K562 (cell line): ENCODE results near the gene CRIP3. TPM values are rescaled to one million over a fixed set of nuclear protein-coding genes. Genes with fewer than 3 reads are reported as not detected.

Source experiments
- CBX8 ChIP-seq: fragments of 200-600 bp; sonication (generic); IDR thresholded peaks from 2 replicates; pipeline ENCODE4 v1.6.1; 2012; ENCODE audit warnings: borderline replicate concordance, mixed run types, low read depth, mild to moderate bottlenecking, moderate library complexity, mixed read lengths, low read length, control low read depth, inconsistent platforms; ENCODE audit not compliant: poor library complexity, severe bottlenecking; ENCODE audit errors: extremely low read depth
- ETV5 ChIP-seq: sonication (generic); formaldehyde crosslinking; IDR thresholded peaks from 2 replicates; pipeline ENCODE4 v1.4.0; 2020; ENCODE audit warnings: low read depth, mild to moderate bottlenecking, missing genetic modification reagents
- LCOR ChIP-seq: sonication (generic); formaldehyde crosslinking; IDR thresholded peaks from 2 replicates; pipeline ENCODE4 v1.8.0; 2022; ENCODE audit warnings: mild to moderate bottlenecking, missing genetic modification reagents
- MECOM ChIP-seq: fragments of 250-450 bp; sonication (Bioruptor Pico); IDR thresholded peaks from 2 replicates; pipeline ENCODE4 v1.8.0; 2022; ENCODE audit warnings: inconsistent platforms
- NR2C2 ChIP-seq, 2 experiments: fragments of 200-800 bp in 1 of 2; sonication (Bioruptor generic) in 1 of 2; sonication (generic) in 1 of 2; formaldehyde crosslinking in 1 of 2; IDR thresholded peaks; 2 replicates each; pipeline versions ENCODE4 v1.6.1 to v1.8.0; 2016 to 2022; ENCODE audit warnings: mild to moderate bottlenecking in 1 of 2, missing compliant biosample characterization in 1 of 2, missing genetic modification characterization in 1 of 2, missing genetic modification reagents in 1 of 2
- PCBP1 ChIP-seq: fragments of 200-400 bp; formaldehyde crosslinking; IDR thresholded peaks from 2 replicates; pipeline ENCODE4 v1.6.1; 2018; ENCODE audit warnings: mild to moderate bottlenecking, low read depth, low read length; ENCODE audit not compliant: poor library complexity, severe bottlenecking
- PURB ChIP-seq: sonication (generic); formaldehyde crosslinking; IDR thresholded peaks from 2 replicates; pipeline ENCODE4 v1.9.0; 2021; ENCODE audit warnings: low read depth, mild to moderate bottlenecking, missing genetic modification reagents
- RB1 ChIP-seq: fragments of 450-650 bp; IDR thresholded peaks from 2 replicates; pipeline ENCODE4 v1.6.1; 2017; ENCODE audit warnings: low read depth, mild to moderate bottlenecking
- SMAD2 ChIP-seq: fragments of 150-350 bp; IDR thresholded peaks from 2 replicates; pipeline ENCODE4 v1.6.1; 2014; ENCODE audit warnings: low read depth, mild to moderate bottlenecking, low read length
- VEZF1 ChIP-seq: fragments of 200-800 bp; sonication (Bioruptor generic); IDR thresholded peaks from 2 replicates; pipeline ENCODE4 v1.6.1; 2017; ENCODE audit warnings: missing genetic modification characterization, missing compliant biosample characterization
- ZNF77 ChIP-seq: fragments of 250-450 bp; sonication (Bioruptor Pico); IDR thresholded peaks from 2 replicates; pipeline ENCODE4 v1.5.0; 2020
- polyA plus RNA-seq, 8 experiments: library from polyadenylated mRNA; depleted of rRNA in 4 of 8; stranded (reverse) in 5 of 8; unstranded in 3 of 8; fragments of >200 nt; fragmentation: Nextera tagmentation in 2 of 8; fragmentation: Illumina TruSeq in 1 of 8; extraction: Ambion mirVana in 2 of 8; extraction: Trizol in 1 of 8; gene quantifications; 2 replicates each; pipeline versions ENCODE4 v1.2.1 to v1.2.3, GENCODE V29; 2011 to 2014; ENCODE audit warnings: inconsistent platforms in 1 of 8, missing spikeins in 1 of 8
- total RNA-seq, 7 experiments: library from RNA; depleted of rRNA in 6 of 7; stranded (reverse); fragments of >200 nt in 6 of 7; fragmentation: Illumina TruSeq in 2 of 7; extraction: Trizol in 2 of 7; gene quantifications; 2 replicates each; pipeline versions ENCODE4 v1.2.1 to v1.2.3, GENCODE V29; 2011 to 2021; ENCODE audit warnings: low replicate concordance in 1 of 7
- TF ChIP-seq, protein P1 (sequence below): fragments of 250-450 bp; sonication (Bioruptor Pico); IDR thresholded peaks from 2 replicates; pipeline ENCODE4 v1.4.0; 2020
- TF ChIP-seq, protein P2 (sequence below): fragments of 450-650 bp; IDR thresholded peaks from 2 replicates; pipeline ENCODE4 v1.6.1; 2014; ENCODE audit warnings: low read depth, mild to moderate bottlenecking, moderate library complexity, borderline replicate concordance

Gene CRIP3
- total and polyA plus RNA-seq, 9 of the 15 experiments (the other 6 are each of a cell fraction or from before 2014, with no cell fraction given), result 0.36 to 2.1 (median 0.87) TPM

GRCh38 chr6:43308101-43308989 is at the start of gene CRIP3 (continued):
- TF ChIP-seq, protein P1, sequence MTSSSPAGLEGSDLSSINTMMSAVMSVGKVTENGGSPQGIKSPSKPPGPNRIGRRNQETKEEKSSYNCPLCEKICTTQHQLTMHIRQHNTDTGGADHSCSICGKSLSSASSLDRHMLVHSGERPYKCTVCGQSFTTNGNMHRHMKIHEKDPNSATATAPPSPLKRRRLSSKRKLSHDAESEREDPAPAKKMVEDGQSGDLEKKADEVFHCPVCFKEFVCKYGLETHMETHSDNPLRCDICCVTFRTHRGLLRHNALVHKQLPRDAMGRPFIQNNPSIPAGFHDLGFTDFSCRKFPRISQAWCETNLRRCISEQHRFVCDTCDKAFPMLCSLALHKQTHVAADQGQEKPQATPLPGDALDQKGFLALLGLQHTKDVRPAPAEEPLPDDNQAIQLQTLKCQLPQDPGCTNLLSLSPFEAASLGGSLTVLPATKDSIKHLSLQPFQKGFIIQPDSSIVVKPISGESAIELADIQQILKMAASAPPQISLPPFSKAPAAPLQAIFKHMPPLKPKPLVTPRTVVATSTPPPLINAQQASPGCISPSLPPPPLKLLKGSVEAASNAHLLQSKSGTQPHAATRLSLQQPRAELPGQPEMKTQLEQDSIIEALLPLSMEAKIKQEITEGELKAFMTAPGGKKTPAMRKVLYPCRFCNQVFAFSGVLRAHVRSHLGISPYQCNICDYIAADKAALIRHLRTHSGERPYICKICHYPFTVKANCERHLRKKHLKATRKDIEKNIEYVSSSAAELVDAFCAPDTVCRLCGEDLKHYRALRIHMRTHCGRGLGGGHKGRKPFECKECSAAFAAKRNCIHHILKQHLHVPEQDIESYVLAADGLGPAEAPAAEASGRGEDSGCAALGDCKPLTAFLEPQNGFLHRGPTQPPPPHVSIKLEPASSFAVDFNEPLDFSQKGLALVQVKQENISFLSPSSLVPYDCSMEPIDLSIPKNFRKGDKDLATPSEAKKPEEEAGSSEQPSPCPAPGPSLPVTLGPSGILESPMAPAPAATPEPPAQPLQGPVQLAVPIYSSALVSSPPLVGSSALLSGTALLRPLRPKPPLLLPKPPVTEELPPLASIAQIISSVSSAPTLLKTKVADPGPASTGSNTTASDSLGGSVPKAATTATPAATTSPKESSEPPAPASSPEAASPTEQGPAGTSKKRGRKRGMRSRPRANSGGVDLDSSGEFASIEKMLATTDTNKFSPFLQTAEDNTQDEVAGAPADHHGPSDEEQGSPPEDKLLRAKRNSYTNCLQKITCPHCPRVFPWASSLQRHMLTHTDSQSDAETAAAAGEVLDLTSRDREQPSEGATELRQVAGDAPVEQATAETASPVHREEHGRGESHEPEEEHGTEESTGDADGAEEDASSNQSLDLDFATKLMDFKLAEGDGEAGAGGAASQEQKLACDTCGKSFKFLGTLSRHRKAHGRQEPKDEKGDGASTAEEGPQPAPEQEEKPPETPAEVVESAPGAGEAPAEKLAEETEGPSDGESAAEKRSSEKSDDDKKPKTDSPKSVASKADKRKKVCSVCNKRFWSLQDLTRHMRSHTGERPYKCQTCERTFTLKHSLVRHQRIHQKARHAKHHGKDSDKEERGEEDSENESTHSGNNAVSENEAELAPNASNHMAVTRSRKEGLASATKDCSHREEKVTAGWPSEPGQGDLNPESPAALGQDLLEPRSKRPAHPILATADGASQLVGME (CRISPR knock-in tag), result no peak
- TF ChIP-seq ETV5 (CRISPR knock-in tag) (no peak), LCOR (CRISPR knock-in tag) (peak; percentile 71; the same call in 1 of the 2 replicates), NR2C2 (CRISPR knock-in tag; IDR thresholded peaks at IDR 0.05) (no peak), NR2C2 (tag; IDR thresholded peaks at IDR 0.05) (no peak), PCBP1 (no peak), CBX8 (no peak), RB1 (peak; percentile 8; the same call in 1 of the 2 replicates), VEZF1 (CRISPR knock-in tag) (no peak), MECOM (CRISPR knock-in tag) (no peak), PURB (CRISPR knock-in tag) (no peak), SMAD2 (no peak), ZNF77 (no peak)
- TF ChIP-seq, protein P2, sequence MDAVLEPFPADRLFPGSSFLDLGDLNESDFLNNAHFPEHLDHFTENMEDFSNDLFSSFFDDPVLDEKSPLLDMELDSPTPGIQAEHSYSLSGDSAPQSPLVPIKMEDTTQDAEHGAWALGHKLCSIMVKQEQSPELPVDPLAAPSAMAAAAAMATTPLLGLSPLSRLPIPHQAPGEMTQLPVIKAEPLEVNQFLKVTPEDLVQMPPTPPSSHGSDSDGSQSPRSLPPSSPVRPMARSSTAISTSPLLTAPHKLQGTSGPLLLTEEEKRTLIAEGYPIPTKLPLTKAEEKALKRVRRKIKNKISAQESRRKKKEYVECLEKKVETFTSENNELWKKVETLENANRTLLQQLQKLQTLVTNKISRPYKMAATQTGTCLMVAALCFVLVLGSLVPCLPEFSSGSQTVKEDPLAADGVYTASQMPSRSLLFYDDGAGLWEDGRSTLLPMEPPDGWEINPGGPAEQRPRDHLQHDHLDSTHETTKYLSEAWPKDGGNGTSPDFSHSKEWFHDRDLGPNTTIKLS, result no peak
